Stimulated activated CD8-positive, alpha-beta memory T cell treated with anti-CD3 and anti-CD28 coated beads, Interleukin-12 subunit alpha, Interleukin-12 subunit beta, amount 100 ng/mL, for 24 hours (primary cell): ENCODE results near the gene DNPH1.

Source experiments
- DNase-seq: peaks from one replicate; pipeline ENCODE4 v3.0.0-alpha.2; 2020; ENCODE audit errors: extremely low read depth

The DNPH1 gene

DNA sequence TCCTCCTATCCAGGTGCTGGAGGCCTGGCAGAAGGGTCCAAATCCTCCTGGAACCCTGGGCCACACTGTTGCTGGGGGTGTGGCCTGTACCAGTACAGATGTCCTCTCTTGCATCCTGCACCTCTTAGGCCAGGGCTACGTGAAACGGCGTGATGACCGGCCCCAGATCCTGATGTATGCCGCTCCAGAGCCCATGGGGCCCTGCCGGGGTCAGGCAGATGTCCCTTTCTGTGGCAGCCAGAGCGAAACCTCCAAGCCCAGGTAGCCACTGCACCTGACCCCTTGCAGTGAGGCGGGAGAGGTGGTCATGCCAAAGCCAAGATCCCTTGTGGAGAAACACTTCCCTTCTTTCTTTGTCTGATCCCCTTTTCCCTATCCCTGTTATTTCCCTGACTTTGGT lies 14.2 kb downstream of the DNPH1 start:
- DNase-seq, result no peak

- no peak for DNase-seq
Observed at GRCh38 chr6:43213431-43213830, 15.8 kb downstream of the DNPH1 start.

GRCh38 chr6:43211955-43212354 lies 17.3 kb downstream of the DNPH1 start:
- no peak for DNase-seq

- no peak for DNase-seq
Observed at GRCh38 chr6:43207286-43207685, 22.0 kb downstream of the DNPH1 start.

GRCh38 chr6:43205849-43206248 lies 23.4 kb downstream of the DNPH1 start:
- no peak for DNase-seq

DNA sequence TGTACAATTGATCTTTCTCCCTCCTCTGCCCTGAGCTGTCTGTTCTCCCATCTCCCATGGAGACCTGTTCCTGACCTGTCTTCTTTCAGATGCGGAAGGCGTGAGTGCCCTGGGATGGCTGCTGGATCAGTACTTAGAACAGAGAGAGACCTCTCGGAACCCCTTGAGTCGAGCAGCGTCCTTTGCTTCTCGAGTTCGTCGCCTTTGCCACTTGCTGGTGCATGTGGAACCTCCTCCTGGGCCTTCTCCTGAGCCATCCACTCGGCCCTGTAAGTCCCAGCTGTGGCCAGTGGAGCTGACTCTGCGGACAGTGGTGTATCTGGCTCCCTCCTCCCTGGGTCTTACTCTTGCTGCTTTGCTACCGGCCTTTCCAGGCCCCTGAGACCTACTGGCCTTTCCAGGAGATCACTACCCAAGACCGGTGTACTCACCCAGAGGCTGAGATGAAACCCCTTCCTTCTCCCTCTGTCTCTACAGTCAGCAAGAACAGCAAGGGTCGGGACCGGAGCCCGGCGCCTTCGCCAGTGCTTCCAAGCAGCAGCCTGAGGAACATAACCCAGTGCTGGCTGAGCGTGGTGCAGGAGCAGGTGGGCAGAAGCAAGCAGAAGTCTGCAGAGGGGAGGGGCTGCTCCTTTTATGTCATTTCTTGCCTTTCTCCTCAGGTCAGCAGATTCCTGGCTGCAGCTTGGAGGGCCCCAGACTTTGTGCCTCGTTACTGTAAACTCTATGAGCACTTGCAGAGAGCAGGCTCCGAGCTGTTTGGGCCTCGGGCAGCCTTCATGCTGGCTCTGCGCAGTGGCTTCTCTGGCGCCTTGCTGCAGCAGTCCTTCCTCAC lies 24.8 kb downstream of the DNPH1 start:
- no peak for DNase-seq

DNA sequence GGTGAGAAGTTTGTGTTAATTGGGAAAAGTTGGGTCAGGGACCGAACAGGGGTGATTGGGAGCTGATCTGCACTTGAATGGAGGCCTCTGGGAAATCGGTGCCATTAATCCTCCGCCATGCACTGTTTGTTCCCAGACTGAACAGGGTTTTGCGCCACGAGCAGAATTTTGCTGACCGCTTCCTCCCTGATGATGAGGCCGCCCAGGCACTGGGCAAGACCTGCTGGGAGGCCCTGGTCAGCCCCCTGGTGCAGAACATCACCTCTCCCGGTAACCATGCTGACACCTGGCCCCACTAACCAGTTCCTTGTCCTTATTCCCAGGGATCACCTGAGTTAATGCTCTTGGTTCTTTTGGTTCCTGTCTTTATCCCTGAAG lies 25.6 kb downstream of the DNPH1 start:
- DNase-seq, result no peak

DNA sequence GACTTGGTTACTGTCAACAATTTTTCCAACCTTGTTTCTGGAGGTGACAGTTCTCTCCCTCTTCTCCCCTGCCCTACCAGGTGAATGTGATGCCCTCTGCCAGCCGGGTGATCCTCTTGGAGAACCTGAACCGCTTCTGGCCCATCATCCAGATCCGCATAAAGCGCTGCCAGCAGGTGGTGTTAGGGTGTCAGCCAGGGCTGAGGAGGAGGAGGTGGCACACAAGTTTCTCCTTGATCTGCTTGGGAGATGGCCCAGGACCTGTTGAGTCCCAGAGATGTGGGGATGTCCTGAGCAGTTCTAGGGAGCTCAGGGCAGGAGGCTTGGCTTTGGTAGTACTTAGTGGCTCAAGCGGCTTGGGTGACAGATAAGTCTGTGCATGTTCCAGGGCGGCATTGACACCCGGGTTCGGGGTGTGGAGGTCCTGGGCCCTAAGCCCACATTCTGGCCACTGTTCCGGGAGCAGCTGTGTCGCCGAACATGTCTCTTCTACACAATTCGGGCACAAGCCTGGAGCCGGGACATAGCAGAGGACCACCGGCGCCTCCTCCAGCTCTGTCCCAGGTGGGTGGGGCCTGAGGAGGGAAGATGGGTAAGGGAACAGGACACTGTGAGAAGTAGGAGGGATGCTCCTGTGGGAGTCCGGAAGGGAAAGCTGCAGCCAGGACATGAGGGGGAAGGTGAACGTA lies 26.1 kb downstream of the DNPH1 start:
- DNase-seq, result no peak

GRCh38 chr6:43202451-43202850 lies 26.8 kb downstream of the DNPH1 start:
- DNase-seq, result no peak

DNA sequence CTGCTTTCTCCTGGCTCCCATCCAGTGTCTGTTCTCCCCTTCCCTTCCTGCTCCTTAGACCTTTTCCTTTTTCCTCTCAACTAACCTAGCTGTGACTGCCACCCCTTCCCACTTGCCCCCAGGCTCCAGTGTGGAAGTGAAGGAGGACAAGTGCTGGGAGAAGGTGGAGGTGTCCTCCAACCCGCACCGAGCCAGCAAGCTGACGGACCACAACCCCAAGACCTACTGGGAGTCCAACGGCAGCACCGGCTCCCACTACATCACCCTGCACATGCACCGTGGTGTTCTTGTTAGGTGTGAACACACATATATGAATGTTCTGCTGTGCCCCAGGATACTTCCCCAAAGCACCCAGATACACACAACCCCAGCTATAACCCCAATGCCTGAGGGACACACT lies 28.7 kb downstream of the DNPH1 start:
- no peak for DNase-seq

- DNase-seq, result no peak
Observed at GRCh38 chr6:43199912-43200311, 29.4 kb downstream of the DNPH1 start.

- no peak for DNase-seq
Observed at GRCh38 chr6:43196337-43196736, 32.9 kb downstream of the DNPH1 start.

DNA sequence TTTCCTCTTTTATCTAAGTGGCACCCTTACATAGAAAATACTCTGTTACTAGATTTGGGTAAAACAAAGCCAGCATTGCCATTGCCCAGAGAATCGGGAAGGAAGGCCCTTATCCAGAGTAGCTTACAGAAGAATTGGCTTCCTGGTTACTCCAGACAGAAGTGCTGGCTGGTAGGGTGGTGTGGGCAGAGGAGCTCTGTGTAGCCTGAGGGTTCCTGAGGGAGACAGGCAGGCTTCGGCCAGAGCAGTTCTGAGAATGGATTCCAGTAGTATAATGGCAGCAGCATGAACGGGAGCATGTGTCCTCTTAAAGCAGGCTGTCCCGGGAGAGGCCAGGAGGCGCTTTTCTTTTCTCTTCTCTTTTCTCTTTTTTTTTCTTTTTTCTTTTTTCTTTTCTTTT lies 35.4 kb downstream of the DNPH1 start:
- DNase-seq, result no peak

GRCh38 chr6:43192911-43193310 lies 36.4 kb downstream of the DNPH1 start:
- DNase-seq, result no peak

DNA sequence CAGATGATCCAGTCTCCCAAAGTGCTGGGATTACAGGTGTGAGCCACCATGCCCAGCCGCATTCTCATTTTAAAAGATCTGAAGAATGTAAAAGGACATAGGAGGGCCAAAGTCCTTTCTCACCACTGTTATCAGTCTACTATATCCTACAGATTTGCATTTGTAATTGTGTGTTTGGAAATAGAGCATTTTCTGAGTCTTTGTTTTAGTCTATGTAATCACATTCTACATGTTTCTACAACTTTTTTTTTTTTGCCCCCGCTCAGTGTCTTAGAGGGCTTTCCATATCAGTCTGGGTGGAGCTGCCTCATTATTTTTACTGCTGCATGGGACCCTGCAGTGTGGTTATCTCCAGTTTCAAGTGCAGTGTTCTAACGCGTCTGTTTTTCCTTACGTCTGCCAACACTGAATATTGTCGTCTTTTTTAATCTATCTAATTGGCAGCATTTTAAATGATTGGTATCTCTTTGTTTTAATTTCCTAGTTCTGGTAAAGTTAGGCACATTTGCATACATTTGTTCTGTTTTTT lies 39.4 kb downstream of the DNPH1 start:
- no peak for DNase-seq

GRCh38 chr6:43188426-43188825 lies 40.9 kb downstream of the DNPH1 start:
- DNase-seq, result no peak

- DNase-seq, result no peak
Observed at GRCh38 chr6:43187821-43188220, 41.5 kb downstream of the DNPH1 start.

- no peak for DNase-seq
Observed at GRCh38 chr6:43186706-43187105, 42.6 kb downstream of the DNPH1 start.

GRCh38 chr6:43186019-43186418 lies 43.3 kb downstream of the DNPH1 start:
- no peak for DNase-seq

DNA sequence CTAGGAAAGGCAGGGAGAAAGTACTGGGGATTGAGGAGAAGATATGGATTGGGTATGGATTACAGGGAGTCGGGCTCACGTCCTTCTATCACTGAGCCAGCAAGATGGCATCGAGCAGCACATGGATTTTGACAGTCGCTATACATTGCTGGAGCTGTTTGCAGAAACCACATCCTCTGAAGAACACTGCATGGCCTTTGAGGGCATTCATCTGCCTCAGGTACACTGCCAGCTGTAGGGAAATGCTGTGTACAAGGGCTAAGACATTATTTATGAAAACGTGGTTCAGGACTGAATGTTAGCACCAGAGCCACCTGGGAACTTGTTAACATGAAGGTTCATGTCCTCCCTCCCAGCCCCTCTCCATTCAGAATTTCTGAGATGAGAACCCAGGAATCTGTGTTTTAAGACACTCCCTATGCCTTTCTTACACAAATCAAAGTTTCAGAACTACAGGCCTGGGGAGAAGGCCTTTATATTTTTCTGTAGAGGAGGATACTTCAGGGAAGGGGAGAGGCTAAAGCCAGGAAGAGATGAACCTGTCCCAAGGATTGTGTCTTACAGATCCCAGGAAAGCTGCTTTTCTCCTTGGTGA lies 43.8 kb downstream of the DNPH1 start:
- no peak for DNase-seq

DNA sequence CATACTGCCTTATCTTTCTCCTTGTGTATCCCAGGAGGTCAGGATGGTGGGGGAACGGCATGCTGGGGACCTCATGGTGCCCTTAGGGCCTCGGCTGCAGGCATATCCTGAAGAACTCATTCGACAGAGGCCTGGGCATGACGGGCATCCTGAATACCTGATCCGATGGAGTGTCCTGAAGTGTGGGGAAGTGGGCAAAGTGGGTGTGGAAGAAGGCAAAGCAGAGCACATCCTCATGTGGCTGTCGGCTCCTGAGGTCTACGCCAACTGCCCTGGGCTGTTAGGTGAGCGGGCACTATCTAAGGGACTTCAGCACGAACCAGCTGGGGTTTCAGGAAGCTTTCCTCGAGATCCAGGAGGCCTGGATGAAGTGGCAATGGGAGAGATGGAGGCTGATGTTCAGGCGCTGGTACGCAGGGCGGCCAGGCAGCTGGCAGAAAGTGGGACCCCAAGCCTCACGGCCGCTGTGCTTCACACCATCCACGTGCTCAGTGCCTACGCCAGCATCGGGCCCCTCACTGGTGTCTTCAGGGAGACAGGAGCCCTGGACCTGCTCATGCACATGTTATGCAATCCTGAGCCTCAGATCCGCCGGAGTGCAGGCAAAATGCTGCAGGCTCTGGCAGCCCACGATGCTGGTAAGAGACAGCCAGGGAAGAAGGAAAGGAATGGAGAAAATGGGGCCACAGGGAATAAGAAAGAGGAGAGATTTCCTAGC lies 44.9 kb downstream of the DNPH1 start:
- DNase-seq, result no peak

DNA sequence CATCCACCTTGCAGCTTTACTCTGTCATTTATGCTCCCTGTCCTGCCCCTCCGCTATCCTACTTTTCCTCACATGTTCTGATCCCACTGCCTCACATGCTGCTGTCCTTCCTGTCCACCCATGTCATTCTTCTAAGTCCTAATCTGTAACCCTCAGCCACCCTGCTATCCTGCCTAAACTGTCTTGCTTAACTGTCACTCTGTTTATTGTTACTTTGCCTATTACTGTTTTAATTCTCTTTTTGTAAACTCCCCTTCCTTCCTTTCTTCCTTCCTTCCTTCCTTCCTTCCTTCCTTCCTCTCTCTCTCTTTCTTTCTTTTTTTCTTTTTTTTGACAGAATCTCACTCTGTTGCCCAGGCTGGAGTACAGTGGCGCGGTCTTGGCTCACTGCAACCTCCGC lies 45.8 kb downstream of the DNPH1 start:
- DNase-seq, result no peak
